Stimulated activated effector memory CD8-positive, alpha-beta T cell treated with anti-CD3 and anti-CD28 coated beads, Interleukin-12 subunit alpha, Interleukin-12 subunit beta, amount 100 ng/mL, for 72 hours (primary cell): ENCODE results near the gene SDC1.

Experiments
- ATAC-seq: fragments of 150-1000 bp; cut with Tn5 transposase; 2 replicates; pipeline ENCODE4 v1.10.0; 2021
- DNase-seq, 2 donors: peaks; one replicate each; pipeline ENCODE4 v3.0.0; 2021 to 2022; ENCODE audit warnings: low spot score in 2 of 2
- H3K27ac Mint-ChIP-seq: one replicate; pipeline ENCODE4 v1.8.0; 2022; ENCODE audit warnings: mild to moderate bottlenecking, mixed read lengths
- H3K36me3 Mint-ChIP-seq: one replicate; pipeline ENCODE4 v1.8.0; 2022; ENCODE audit warnings: mild to moderate bottlenecking, mixed read lengths
- H3K4me1 Mint-ChIP-seq: one replicate; pipeline ENCODE4 v1.8.0; 2022; ENCODE audit warnings: mixed read lengths
- H3K4me3 Mint-ChIP-seq: one replicate; pipeline ENCODE4 v1.8.0; 2022; ENCODE audit warnings: mild to moderate bottlenecking, mixed read lengths
- H3K9me3 Mint-ChIP-seq: one replicate; pipeline ENCODE4 v1.8.0; 2022; ENCODE audit warnings: mixed read lengths

The SDC1 gene

DNA sequence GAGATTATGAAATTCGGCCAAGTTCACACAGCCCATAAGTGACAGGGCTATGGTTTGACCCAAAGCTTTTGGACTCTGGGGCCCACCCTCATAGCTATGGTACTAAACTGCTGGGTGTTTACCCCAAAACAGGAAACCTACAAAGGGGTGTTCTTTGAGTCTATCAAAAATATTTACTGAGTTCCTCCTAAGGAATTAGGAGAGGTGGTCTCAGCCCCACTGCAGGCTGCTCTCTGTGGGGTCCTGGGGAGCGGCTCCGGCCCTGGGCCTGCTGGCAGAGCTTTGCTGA is 45.5 kb downstream of the SDC1 start:
- DNase-seq (no peak), ATAC-seq (no peak)
- no peaks in the 10 kb centered on the region for H3K9me3 Mint-ChIP-seq
- H3K4me3 Mint-ChIP-seq: no peak overlapping the region
- H3K36me3 Mint-ChIP-seq: no peaks in the 10 kb centered on the region
- H3K27ac Mint-ChIP-seq: no peak overlapping the region
- H3K4me1 Mint-ChIP-seq: no peaks in the 10 kb centered on the region

GRCh38 chr2:20178666-20179465 is 46.1 kb downstream of the SDC1 start:
- H3K36me3 Mint-ChIP-seq: no peaks in the 10 kb centered on the region
- DNase-seq: no peak
- H3K4me1 Mint-ChIP-seq: no peaks in the 10 kb centered on the region
- H3K9me3 Mint-ChIP-seq: no peaks in the 10 kb centered on the region
- ATAC-seq: no peak
- H3K27ac Mint-ChIP-seq: no peak overlapping the region
- no peak overlapping the region for H3K4me3 Mint-ChIP-seq

DNA sequence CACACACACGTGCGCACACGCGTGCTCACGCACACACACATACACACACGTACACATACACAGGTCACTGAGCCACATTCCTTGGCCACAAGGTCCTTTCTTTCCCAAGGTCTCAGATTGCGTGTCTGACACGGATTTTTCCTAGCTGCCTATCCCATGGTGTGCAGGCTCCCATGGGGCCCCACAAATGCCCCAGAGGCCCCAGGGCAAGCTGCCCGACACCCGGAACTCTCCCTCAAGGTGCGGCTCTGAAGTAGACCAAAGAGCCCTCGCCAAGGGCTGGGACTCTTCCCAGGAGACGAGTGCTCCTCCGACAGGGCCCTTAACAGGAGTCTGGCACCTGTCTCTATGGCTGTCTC is 46.7 kb downstream of the SDC1 start:
- DNase-seq (no peak), ATAC-seq (no peak)
- no peaks in the 10 kb centered on the region for H3K4me1 Mint-ChIP-seq
- H3K4me3 Mint-ChIP-seq: no peak overlapping the region
- H3K9me3 Mint-ChIP-seq: no peaks in the 10 kb centered on the region
- H3K27ac Mint-ChIP-seq: no peak overlapping the region
- H3K36me3 Mint-ChIP-seq: no peaks in the 10 kb centered on the region

GRCh38 chr2:20177556-20178248 is 47.2 kb downstream of the SDC1 start:
- ATAC-seq (no peak), DNase-seq (no peak)
- Mint-ChIP-seq H3K9me3 (no peaks in the 10 kb centered on the region), H3K4me1 (no peaks in the 10 kb centered on the region), H3K36me3 (no peaks in the 10 kb centered on the region), H3K27ac (no peak overlapping the region), H3K4me3 (no peak overlapping the region)

DNA sequence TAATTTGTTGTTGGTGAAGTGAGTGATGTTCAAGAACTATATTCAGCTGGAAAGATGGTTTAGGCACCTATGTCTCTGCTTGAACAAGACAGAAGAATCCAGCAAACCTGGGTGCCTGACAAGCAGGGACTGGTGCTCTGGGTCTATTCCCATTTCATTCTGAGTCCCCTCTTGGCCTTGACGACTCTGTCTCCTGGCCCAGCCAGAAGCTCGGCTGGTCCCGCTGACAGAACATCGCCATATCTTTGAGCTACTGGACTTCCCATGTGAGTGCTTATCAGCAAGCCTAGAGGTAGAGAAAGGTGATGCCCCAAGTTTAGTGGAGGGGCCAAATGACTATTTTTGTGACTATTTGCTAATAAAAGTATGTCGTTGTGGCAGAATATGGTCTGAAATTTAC is 48.2 kb downstream of the SDC1 start:
- no peak for DNase-seq
- H3K27ac Mint-ChIP-seq: no peak overlapping the region
- no peaks in the 10 kb centered on the region for H3K9me3 Mint-ChIP-seq
- no peaks in the 10 kb centered on the region for H3K36me3 Mint-ChIP-seq
- no peak for ATAC-seq
- H3K4me3 Mint-ChIP-seq: no peak overlapping the region
- no peaks in the 10 kb centered on the region for H3K4me1 Mint-ChIP-seq

GRCh38 chr2:20175931-20176330 is 49.0 kb downstream of the SDC1 start:
- Mint-ChIP-seq H3K9me3 (no peaks in the 10 kb centered on the region), H3K27ac (no peak overlapping the region), H3K36me3 (no peaks in the 10 kb centered on the region), H3K4me3 (no peak overlapping the region), H3K4me1 (no peaks in the 10 kb centered on the region)
- ATAC-seq (no peak), DNase-seq (no peak)

- no peaks in the 10 kb centered on the region for H3K4me1 Mint-ChIP-seq
- no peak overlapping the region for H3K4me3 Mint-ChIP-seq
- H3K9me3 Mint-ChIP-seq: no peaks in the 10 kb centered on the region
These were observed 49.7 kb downstream of the SDC1 start for GRCh38 chr2:20175267-20175666.

GRCh38 chr2:20174410-20174809 is 50.5 kb downstream of the SDC1 start:
- Mint-ChIP-seq H3K27ac (no peak overlapping the region), H3K36me3 (no peaks in the 10 kb centered on the region), H3K4me1 (no peaks in the 10 kb centered on the region), H3K4me3 (no peak overlapping the region), H3K9me3 (no peaks in the 10 kb centered on the region)
- ATAC-seq (no peak), DNase-seq (no peak)

More at GRCh38 chr2:20175267-20175666, 49.7 kb downstream of the SDC1 start:
- no peaks in the 10 kb centered on the region for H3K36me3 Mint-ChIP-seq
- no peak overlapping the region for H3K27ac Mint-ChIP-seq
- DNase-seq (no peak), ATAC-seq (no peak)

DNA sequence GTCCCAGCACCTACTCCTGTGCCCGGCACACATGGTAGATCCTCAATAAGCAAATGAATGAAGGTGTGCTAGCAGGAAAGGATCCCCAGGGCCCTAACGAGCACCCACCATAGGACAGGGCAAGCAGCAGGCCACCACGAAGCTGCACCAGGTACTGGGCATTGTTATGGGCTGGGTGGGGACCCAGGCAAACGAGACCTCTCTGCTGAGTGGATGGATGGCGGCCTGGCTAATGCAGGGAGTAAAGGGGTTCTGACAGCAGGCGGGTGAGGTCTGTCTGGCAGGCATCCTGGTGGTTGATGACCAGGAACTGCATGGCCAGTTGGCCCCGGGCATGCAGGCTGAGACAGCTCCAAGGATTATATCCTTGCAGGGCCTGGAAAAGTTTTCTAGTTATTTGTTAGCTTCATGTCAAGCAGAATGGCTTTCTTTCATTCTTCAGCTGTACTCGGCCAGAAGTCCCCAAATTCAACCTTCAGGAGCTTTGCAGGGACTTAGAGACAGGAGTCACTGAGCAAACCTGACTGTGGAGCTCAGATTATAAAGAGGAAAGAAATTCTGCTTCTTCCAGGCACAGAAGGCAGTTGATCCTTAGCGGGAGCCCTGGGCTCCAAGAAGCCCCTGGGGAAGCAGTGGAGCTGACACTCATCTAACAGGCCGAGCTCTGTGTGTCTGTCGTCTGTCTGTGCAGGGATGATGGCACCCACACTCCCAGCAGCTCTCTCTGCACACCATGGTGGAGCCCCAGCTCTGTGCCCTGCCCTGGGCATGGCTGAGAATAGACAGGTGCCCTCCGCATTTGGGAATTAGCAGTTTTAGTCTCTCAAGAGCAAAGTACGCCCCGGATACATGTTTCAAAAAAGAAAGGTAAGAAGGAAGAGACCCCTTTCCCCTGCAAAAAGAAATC is 51.2 kb downstream of the SDC1 start:
- Mint-ChIP-seq H3K9me3 (no peaks in the 10 kb centered on the region), H3K27ac (no peak overlapping the region), H3K4me1 (no peaks in the 10 kb centered on the region), H3K36me3 (no peaks in the 10 kb centered on the region), H3K4me3 (no peak overlapping the region)
- ATAC-seq (no peak), DNase-seq (no peak)

DNA sequence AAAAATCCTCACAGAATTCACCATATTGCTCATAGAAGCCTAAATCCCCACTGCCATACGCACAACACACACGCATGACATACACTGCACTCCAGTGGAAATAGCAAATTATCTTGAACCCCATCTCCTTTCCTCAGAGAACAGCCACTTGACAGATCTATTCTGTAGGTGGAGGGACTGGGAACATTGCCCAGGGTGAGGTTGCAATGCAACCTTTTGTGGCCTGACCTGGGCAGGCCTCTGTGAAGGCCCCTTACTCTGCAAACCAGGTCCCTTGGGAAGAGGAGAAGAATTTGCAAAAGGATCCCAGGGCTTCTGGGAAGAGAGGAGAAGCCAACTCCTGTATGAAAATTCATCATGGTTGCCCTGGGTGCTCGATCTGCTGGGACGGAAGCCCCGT is 51.9 kb downstream of the SDC1 start:
- no peak for DNase-seq
- H3K4me1 Mint-ChIP-seq: no peaks in the 10 kb centered on the region

GRCh38 chr2:20172273-20173055 is 52.5 kb downstream of the SDC1 start:
- H3K9me3 Mint-ChIP-seq: no peaks in the 10 kb centered on the region
- H3K4me3 Mint-ChIP-seq: no peak overlapping the region
- ATAC-seq (no peak), DNase-seq (no peak)
- no peaks in the 10 kb centered on the region for H3K36me3 Mint-ChIP-seq
- H3K4me1 Mint-ChIP-seq: no peaks in the 10 kb centered on the region
- H3K27ac Mint-ChIP-seq: no peak overlapping the region

More for the DNA sequence above, 51.9 kb downstream of the SDC1 start:
- no peaks in the 10 kb centered on the region for H3K36me3 Mint-ChIP-seq
- no peak for ATAC-seq
- H3K9me3 Mint-ChIP-seq: no peaks in the 10 kb centered on the region
- no peak overlapping the region for H3K4me3 Mint-ChIP-seq
- no peak overlapping the region for H3K27ac Mint-ChIP-seq

GRCh38 chr2:20171445-20171977 is 53.4 kb downstream of the SDC1 start:
- DNase-seq (no peak), ATAC-seq (no peak)
- Mint-ChIP-seq H3K4me3 (no peak overlapping the region), H3K27ac (no peak overlapping the region), H3K9me3 (no peaks in the 10 kb centered on the region), H3K4me1 (no peaks in the 10 kb centered on the region), H3K36me3 (no peaks in the 10 kb centered on the region)

- DNase-seq: no peak
- no peak for ATAC-seq
- Mint-ChIP-seq H3K9me3 (no peaks in the 10 kb centered on the region), H3K4me3 (no peak overlapping the region), H3K27ac (no peak overlapping the region), H3K4me1 (no peaks in the 10 kb centered on the region), H3K36me3 (no peaks in the 10 kb centered on the region)
These were observed 54.2 kb downstream of the SDC1 start for GRCh38 chr2:20170704-20171250.

- Mint-ChIP-seq H3K4me3 (no peak overlapping the region), H3K27ac (no peak overlapping the region), H3K4me1 (no peaks in the 10 kb centered on the region), H3K36me3 (no peaks in the 10 kb centered on the region), H3K9me3 (no peaks in the 10 kb centered on the region)
- no peak for ATAC-seq
- no peak for DNase-seq
These were observed 54.9 kb downstream of the SDC1 start for GRCh38 chr2:20169796-20170703.
